ENCODE results near the gene PPAT.

Gene PPAT

DNA sequence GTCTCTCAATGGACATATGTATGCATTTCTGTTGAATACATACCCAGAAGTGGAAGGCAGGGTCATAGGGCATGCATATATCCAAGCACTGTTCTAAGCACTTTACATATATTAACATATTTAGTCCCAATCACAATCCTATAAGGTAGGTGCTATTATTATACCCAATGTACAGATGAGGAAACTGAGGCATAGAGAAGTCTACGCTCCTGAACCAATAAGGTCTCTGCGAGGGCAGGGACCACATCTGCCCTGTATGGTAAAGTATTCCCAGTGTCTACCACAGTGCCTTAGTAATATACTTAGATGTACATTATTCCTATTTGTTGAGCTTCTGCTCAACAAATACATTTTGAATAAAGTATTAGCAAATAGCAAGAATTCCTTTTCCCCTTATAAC lies 5.2 kb downstream of the PPAT start:
- DNase-seq = no peak

- no peak for DNase-seq
Measured at GRCh38 chr4:56427179-56427578, 8.2 kb downstream of the PPAT start.

- DNase-seq = no peak
Measured at GRCh38 chr4:56426273-56426672, 9.1 kb downstream of the PPAT start.

GRCh38 chr4:56425518-56425917 lies 9.9 kb downstream of the PPAT start:
- DNase-seq = no peak

DNA sequence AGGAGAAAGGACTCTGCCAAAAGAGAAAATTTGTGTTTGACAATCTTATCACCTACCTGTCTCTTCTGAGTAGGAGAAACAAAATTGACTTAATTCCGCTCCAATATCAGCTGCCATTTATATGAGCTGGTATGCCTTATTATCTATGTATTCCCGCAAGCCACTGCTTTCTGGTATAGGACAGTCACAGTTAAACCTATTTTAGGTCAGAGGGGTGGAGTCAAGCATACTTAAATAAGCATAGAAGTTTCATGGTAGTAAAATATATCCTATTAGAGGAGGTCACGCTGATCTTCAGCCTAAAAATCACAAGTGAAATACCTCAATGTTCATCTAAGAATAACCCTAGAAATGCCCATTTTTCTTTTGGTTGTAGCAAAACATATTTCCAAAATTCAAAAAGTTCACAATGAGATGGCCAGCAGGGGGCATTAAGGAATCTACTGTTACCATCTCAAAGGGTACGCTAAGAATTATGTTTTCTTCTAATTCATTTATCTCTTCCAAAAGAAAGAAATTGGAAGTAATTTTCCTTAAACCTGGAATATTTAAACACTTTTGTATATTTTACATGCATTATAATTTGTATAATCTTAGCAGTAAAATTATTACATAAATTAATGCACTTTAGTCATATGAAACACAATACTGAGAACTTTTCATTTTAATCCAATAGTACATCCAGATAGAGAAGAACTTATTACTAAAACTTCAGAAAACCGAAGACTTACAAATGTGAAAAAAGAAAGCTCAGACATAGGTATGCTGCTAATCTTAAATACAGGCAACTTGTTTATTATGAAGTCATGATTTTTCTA lies 10.5 kb downstream of the PPAT start:
- no peak for DNase-seq

GRCh38 chr4:56424176-56424575 lies 11.2 kb downstream of the PPAT start:
- no peak for DNase-seq

GRCh38 chr4:56417396-56417795 lies 18.0 kb downstream of the PPAT start:
- no peak for DNase-seq

GRCh38 chr4:56416349-56416748 lies 19.1 kb downstream of the PPAT start:
- no peak for DNase-seq

DNA sequence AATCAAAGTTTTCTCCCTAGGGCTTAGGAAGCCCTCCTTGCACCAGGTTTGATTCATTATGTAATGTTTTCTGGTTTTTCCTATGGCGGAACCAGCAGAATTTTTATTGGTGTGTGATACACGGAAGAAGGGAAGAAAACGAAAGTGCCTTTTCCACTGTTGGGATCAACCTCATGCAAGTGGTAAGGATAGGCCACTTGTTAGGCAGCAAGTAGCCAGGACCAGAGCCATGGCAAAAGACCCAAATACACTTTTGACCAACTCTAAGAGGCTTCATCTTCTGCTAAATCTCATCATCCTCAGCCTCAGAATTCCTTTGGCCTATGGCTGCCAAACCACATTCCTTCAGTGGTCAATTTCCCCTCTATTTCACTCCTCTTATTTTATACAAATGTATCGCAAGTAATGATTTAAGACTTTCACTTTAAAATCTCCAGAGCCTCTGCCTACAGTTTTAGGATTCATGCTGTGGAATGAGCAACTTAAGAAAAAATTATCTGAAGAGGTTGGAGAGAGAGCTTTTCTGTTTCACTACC lies 21.2 kb downstream of the PPAT start:
- no peak for DNase-seq

- peak; percentile 35 for DNase-seq
Measured at GRCh38 chr4:56410247-56411062, 25.0 kb downstream of the PPAT start.

GRCh38 chr4:56409511-56410090 lies 25.8 kb downstream of the PPAT start:
- no peak for DNase-seq

DNA sequence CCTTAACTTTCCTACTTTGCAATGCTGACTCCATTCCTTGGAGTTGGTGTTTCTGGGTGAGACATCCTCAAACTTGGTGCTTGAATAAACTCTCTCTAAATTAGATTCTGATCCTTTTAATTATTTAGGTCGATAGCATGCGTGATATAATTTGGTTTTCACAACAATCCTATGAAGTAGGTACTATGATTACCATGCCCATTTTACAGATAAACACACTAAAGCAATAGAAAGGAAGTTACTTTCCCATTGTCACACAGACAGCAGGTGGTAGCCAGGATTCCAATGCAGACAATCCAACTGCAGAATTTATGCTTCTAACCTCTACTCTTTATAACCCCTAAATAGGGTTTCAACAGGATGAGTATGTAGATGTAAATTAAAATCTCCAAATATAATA lies 26.4 kb downstream of the PPAT start:
- DNase-seq = no peak

- no peak for DNase-seq
Measured at GRCh38 chr4:56406151-56406550, 29.3 kb downstream of the PPAT start.

DNA sequence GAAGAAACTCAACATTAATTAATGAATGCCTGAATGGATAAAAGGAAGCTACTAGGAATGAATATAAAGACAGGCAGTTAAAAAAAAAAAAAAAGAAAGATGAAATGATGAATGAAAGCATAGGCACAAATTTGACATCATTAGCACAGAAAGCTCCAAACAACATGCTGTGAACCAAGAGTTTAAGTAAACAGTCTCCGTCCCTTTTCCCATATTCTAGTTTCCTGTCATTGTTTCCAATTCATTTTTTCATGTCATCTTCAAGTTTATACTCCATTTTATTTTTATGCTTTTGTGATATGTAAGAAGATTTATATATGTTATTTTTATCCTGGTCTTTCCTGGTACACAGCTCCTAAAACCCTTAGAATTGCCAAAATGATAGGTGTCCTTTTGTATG lies 30.4 kb downstream of the PPAT start:
- DNase-seq = no peak

GRCh38 chr4:56400560-56400959 lies 34.9 kb downstream of the PPAT start:
- no peak for DNase-seq

DNA sequence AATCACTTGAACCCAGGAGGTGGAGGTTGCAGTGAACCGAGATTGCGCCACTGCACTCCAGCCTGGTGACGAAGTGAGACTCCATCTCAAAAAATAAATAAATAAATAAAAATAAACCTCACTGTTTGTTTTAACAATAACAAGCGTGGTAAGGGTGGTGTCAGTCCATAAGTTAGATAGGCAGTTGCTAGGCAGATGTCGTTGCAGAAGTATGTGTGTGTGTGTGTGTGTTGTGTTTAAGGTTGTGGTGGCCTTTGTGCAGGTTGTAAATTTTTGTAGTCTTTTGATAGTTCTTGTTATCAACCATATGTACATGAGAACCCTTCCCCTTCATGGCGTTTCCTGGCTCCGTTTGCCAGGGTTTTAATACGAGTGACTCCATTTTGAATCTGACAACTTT lies 44.1 kb downstream of the PPAT start:
- DNase-seq = no peak

DNA sequence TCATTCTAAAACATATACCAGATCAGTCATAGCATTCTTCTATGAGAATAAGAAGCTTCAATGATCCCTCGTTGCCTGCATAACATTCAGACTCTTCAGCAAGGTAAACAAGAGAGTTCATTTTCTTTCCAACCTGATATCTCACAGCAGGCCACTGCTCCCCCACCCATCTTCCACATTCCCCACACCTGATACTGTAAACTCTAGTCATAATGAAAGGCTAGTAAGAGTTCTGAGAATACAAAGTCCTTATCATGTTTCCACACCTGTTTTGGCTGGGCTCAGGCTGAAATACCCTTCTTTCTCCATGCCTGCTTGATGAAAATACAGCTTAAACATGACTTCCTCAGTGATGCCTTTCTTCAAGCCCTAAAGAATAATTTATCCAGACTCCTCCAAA lies 45.9 kb downstream of the PPAT start:
- DNase-seq = no peak

DNA sequence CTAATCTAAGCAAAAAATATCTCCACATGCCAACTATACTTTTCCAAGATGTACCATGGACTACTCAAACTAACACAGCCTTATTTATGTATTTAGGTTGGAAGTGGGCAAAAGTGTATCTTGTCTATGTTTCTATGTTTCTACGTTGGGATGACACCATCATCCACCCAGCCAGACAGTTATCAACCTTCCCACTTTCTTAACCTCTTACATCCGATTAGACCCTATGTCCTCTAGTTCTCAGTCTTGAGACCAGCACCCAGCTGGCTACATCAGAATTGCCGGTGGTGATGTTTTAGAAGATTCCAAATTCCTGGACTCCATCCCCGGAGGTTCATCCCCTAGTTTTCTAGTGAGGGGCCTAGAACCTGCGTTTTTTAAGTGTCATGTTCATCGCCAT lies 47.1 kb downstream of the PPAT start:
- DNase-seq = no peak

DNA sequence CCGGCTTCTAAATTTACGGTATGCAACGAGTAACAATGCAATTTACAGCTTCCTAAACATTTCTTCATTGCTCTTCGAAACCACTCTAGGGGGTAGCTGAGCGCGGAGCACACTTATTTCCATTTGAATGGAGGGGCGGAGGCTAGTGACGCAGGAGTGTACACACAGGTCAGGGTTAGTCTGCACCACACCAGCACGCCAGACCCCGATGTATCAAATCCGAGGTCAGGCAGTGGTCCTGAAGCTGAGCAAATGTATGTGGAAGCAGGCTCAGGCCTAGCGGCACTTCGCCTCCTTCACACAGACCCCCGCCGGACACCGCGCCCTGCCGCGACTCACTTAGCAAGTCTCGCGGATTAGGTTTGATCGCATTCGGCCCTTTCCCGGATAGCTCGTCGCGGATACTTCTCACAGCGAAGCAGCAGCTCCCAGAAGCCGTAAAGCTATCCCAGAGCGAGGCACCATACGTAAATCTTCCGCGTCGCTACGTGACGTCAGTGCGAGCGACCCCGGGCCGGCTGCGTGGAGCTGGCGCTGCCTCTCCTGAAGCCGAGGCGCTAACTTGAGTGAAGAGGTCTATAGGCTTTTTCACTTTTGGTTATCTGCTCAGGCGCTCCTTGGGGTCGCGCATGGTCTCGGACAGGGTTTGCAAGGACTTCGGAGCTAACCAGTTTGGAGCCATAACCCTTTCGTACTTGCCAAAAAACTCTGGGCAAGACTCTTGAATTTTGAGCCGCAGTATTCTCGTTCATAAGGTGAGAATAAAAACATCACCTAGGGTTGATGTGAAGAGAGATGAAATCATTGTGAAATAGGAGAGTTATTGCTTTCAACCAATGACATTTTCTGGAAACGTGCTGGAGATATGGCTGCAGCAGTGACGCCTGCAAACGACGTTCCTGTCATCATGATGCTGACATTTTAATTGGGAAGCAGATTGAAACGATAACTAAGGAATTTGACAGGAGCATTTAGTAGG lies 48.1 kb downstream of the PPAT start, which contains the start of gene AASDH:
AASDH (minus strand) TSS at position 469 of the 979 bp plus-strand sequence. CDS start 3,192 bp downstream, outside the sequence.
- peak; percentile 98 for DNase-seq

GRCh38 chr4:56386091-56386490 lies 49.3 kb downstream of the PPAT start:
- no peak for DNase-seq

DNA sequence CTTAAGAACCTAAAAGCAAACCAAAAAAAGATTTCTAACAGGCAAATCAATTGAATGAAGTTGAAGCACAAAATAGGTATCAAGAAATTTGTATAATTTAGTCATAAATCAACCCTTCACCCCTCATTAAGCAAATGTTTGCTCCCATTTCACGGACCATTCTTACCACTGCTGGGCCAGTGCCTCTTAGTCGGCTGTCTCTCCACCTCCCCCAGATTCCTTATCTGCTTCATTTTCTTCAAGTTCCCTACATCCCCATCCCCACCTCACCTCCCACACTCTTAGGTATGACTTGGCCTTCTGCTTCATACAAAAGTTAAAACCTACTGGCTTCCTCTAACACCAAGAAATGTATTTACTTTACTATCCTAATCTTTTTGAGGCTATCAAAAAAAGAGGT lies 60.0 kb downstream of the PPAT start:
- DNase-seq = no peak

GRCh38 chr4:56374956-56375355 lies 60.5 kb downstream of the PPAT start:
- no peak for DNase-seq
